SK-N-SH treated with all-trans-retinoic acid at 6 μM for 48 hours (cell line): ENCODE measurements around the gene AGAP3.

Experiments
- ATAC-seq: fragments of 200-7000 bp; cut with Tn5 transposase; 3 replicates; pipeline ENCODE4 v1.9.1; 2020; ENCODE audit warnings: mild to moderate bottlenecking, moderate library complexity
- ARNTL ChIP-seq: fragments of 450-650 bp; formaldehyde crosslinking; IDR thresholded peaks from 2 replicates; pipeline ENCODE4 v1.5.0; 2020; ENCODE audit warnings: low read depth, mild to moderate bottlenecking, moderate library complexity, borderline replicate concordance
- BACH2 ChIP-seq: fragments of 250-450 bp; sonication (Bioruptor Pico); IDR thresholded peaks from 2 replicates; pipeline ENCODE4 v1.9.0; 2021; ENCODE audit warnings: mild to moderate bottlenecking, borderline replicate concordance
- CREB5 ChIP-seq: fragments of 250-450 bp; sonication (Bioruptor Pico); IDR thresholded peaks from 2 replicates; pipeline ENCODE4 v1.5.1; 2020; ENCODE audit warnings: low read depth, mild to moderate bottlenecking, moderate library complexity
- CSDC2 ChIP-seq: fragments of 250-450 bp; sonication (Bioruptor Pico); IDR thresholded peaks from 2 replicates; pipeline ENCODE4 v1.5.0; 2020; ENCODE audit warnings: mild to moderate bottlenecking, moderate library complexity
- CSRNP3 ChIP-seq: fragments of 250-450 bp; sonication (Bioruptor Pico); IDR thresholded peaks from 2 replicates; pipeline ENCODE4 v1.5.1; 2021; ENCODE audit warnings: mild to moderate bottlenecking, moderate library complexity
- ESRRG ChIP-seq: fragments of 250-450 bp; sonication (Bioruptor Pico); IDR thresholded peaks from 2 replicates; pipeline ENCODE4 v1.6.1; 2021; ENCODE audit warnings: mild to moderate bottlenecking
- GLIS3 ChIP-seq: fragments of 250-450 bp; sonication (Bioruptor Pico); IDR thresholded peaks from 2 replicates; pipeline ENCODE4 v1.5.0; 2020; ENCODE audit warnings: mild to moderate bottlenecking, moderate library complexity
- ISL1 ChIP-seq: fragments of 250-450 bp; sonication (Bioruptor Pico); IDR thresholded peaks from 2 replicates; pipeline ENCODE4 v2.1.2; 2022; ENCODE audit warnings: mild to moderate bottlenecking, moderate library complexity
- OSR1 ChIP-seq: fragments of 250-450 bp; sonication (Bioruptor Pico); IDR thresholded peaks from 2 replicates; pipeline ENCODE4 v1.8.0; 2022; ENCODE audit warnings: moderate library complexity, mild to moderate bottlenecking, inconsistent platforms
- PATZ1 ChIP-seq: fragments of 250-450 bp; sonication (Bioruptor Pico); IDR thresholded peaks from 2 replicates; pipeline ENCODE4 v1.8.0; 2020; ENCODE audit warnings: mild to moderate bottlenecking, moderate library complexity, borderline replicate concordance
- POU6F1 ChIP-seq: fragments of 250-450 bp; sonication (Bioruptor Pico); IDR thresholded peaks from 2 replicates; pipeline ENCODE4 v1.8.0; 2021; ENCODE audit warnings: low read depth, mild to moderate bottlenecking, moderate library complexity, borderline replicate concordance
- PPARA ChIP-seq: fragments of 250-450 bp; sonication (Bioruptor Pico); IDR thresholded peaks from 2 replicates; pipeline ENCODE4 v1.5.0; 2020; ENCODE audit warnings: mild to moderate bottlenecking, borderline replicate concordance
- SNAI2 ChIP-seq: fragments of 250-450 bp; sonication (Bioruptor Pico); IDR thresholded peaks from 2 replicates; pipeline ENCODE4 v1.5.0; 2020; ENCODE audit warnings: mild to moderate bottlenecking, moderate library complexity
- TCF4 ChIP-seq: fragments of 250-450 bp; sonication (Bioruptor Pico); IDR thresholded peaks from 2 replicates; pipeline ENCODE4 v1.8.0; 2021; ENCODE audit warnings: mild to moderate bottlenecking, moderate library complexity, borderline replicate concordance
- TOX ChIP-seq: fragments of 250-450 bp; sonication (Bioruptor Pico); IDR thresholded peaks from 2 replicates; pipeline ENCODE4 v1.8.0; 2021; ENCODE audit warnings: mild to moderate bottlenecking, moderate library complexity, borderline replicate concordance
- TSHZ2 ChIP-seq: fragments of 250-450 bp; sonication (Bioruptor Pico); IDR thresholded peaks from 2 replicates; pipeline ENCODE4 v1.5.0; 2020; ENCODE audit warnings: mild to moderate bottlenecking, moderate library complexity
- ZC3H10 ChIP-seq: fragments of 250-450 bp; sonication (Bioruptor Pico); IDR thresholded peaks from 2 replicates; pipeline ENCODE4 v1.5.1; 2021; ENCODE audit warnings: mild to moderate bottlenecking, moderate library complexity
- ZFP3 ChIP-seq: fragments of 250-450 bp; sonication (Bioruptor Pico); IDR thresholded peaks from 2 replicates; pipeline ENCODE4 v1.5.0; 2020; ENCODE audit warnings: mild to moderate bottlenecking, moderate library complexity
- ZFP30 ChIP-seq: fragments of 450-650 bp; formaldehyde crosslinking; IDR thresholded peaks from 2 replicates; pipeline ENCODE4 v1.5.0; 2022; ENCODE audit warnings: mild to moderate bottlenecking, moderate library complexity
- ZNF70 ChIP-seq: fragments of 450-650 bp; formaldehyde crosslinking; IDR thresholded peaks from 2 replicates; pipeline ENCODE4 v1.5.0; 2020; ENCODE audit warnings: mild to moderate bottlenecking, moderate library complexity
- ZNF8 ChIP-seq: fragments of 450-650 bp; formaldehyde crosslinking; IDR thresholded peaks from 2 replicates; pipeline ENCODE4 v1.5.0; 2020; ENCODE audit warnings: mild to moderate bottlenecking, moderate library complexity

Gene AGAP3

GRCh38 chr7:151124481-151124880, 38.2 kb downstream of the AGAP3 start:
- ATAC-seq: no peak
- TF ChIP-seq ZC3H10 (CRISPR knock-in tag): no peak
- TF ChIP-seq ZFP3 (CRISPR knock-in tag): no peak

- no peak for ATAC-seq
- no peak for TF ChIP-seq OSR1
- TF ChIP-seq ZFP30 (CRISPR knock-in tag): no peak
- TF ChIP-seq PATZ1: no peak
- TF ChIP-seq BACH2 (CRISPR knock-in tag): no peak
- no peak for TF ChIP-seq ZNF8 (CRISPR knock-in tag)
- TF ChIP-seq ESRRG (CRISPR knock-in tag): no peak
- no peak for TF ChIP-seq ZC3H10 (CRISPR knock-in tag)
- no peak for TF ChIP-seq SNAI2
- TF ChIP-seq POU6F1 (CRISPR knock-in tag): no peak
- no peak for TF ChIP-seq ISL1 (CRISPR knock-in tag)
- no peak for TF ChIP-seq TCF4
- no peak for TF ChIP-seq CSDC2 (CRISPR knock-in tag)
- no peak for TF ChIP-seq ZFP3 (CRISPR knock-in tag)
- TF ChIP-seq ARNTL (CRISPR knock-in tag): no peak
- TF ChIP-seq CSRNP3 (CRISPR knock-in tag): no peak
- no peak for TF ChIP-seq GLIS3 (CRISPR knock-in tag)
Measured at GRCh38 chr7:151124899-151125399, 38.7 kb downstream of the AGAP3 start.

- no peak for TF ChIP-seq CREB5 (CRISPR knock-in tag)
- TF ChIP-seq, all 23 proteins: peak for 0
- no peak for ATAC-seq
Measured at GRCh38 chr7:151125470-151125845, 39.2 kb downstream of the AGAP3 start.

GRCh38 chr7:151125846-151126481, 39.7 kb downstream of the AGAP3 start:
- ATAC-seq: no peak
- TF ChIP-seq ZFP3 (CRISPR knock-in tag) (no peak), CSDC2 (CRISPR knock-in tag) (no peak), ZNF70 (no peak), OSR1 (no peak), ZFP30 (CRISPR knock-in tag) (no peak), ZNF8 (CRISPR knock-in tag) (no peak)

- no peak for ATAC-seq
- TF ChIP-seq CSDC2 (CRISPR knock-in tag) (no peak), ESRRG (CRISPR knock-in tag) (no peak), ZFP3 (CRISPR knock-in tag) (no peak), PPARA (CRISPR knock-in tag) (no peak), TCF4 (no peak), CREB5 (CRISPR knock-in tag) (no peak), TSHZ2 (CRISPR knock-in tag) (no peak), TOX (CRISPR knock-in tag) (no peak), POU6F1 (CRISPR knock-in tag) (no peak)
- TF ChIP-seq, all 23 proteins: peak for 0
Measured at GRCh38 chr7:151126491-151127137, 40.3 kb downstream of the AGAP3 start.
